ENCODE data around the gene SRRM2. TPM values are rescaled to one million over a fixed set of nuclear protein-coding genes. Genes with fewer than 3 reads are reported as not detected.

Gene SRRM2
- total RNA-seq, 4 donors from 2014 or later, result 73.9 to 398 (median 255) TPM

DNA sequence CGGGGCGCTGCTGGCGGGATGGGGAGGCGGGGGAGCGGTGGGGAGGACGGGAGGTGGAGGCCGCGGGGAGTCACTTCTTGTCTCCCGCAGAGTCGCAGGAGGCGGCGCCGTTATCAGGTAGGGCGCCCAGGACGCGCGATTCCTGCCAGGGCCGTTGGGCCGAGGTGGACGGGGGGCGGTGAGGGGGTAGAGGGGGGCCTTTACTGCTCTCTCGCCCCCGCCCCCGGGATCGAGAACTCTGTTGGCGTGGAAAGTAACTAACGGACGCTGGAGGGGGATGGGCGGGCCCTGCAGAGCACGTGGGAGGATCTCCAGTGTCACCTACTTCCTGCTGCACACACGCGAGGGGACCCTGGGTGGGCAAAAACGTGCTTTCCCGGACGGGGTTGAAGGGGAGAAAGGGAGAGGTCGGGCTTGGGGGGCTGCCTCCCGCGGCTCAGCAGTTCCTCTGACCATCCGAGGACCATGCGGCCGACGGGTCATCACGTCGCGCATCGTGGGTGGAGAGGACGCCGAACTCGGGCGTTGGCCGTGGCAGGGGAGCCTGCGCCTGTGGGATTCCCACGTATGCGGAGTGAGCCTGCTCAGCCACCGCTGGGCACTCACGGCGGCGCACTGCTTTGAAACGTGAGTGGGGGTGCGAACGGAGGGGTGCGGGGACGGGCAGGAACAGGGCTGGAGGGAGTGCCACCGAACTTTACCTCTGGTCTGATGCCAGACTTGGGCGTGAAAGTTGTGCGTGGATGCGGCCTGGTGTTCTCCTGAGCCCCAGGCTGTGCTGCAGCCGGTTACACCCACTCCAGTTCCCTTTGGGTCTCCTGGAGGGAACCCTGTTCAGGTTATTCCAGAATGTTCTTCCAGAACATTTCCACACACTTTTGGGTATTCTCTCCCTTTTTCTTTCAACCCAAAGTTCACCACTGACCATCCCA is 65.2 kb downstream of the SRRM2 start:
- Histone ChIP-seq H3K4me1 (no peaks in the 10 kb centered on the region), H3K27me3 (peaks cover 86% of the 10 kb centered on the region), H3K36me3 (no peaks in the 10 kb centered on the region), H3K4me3 (no peak overlapping the region), H3K9me3 (no peaks in the 10 kb centered on the region), H3K27ac (no peak overlapping the region)
- TF ChIP-seq, protein P1, sequence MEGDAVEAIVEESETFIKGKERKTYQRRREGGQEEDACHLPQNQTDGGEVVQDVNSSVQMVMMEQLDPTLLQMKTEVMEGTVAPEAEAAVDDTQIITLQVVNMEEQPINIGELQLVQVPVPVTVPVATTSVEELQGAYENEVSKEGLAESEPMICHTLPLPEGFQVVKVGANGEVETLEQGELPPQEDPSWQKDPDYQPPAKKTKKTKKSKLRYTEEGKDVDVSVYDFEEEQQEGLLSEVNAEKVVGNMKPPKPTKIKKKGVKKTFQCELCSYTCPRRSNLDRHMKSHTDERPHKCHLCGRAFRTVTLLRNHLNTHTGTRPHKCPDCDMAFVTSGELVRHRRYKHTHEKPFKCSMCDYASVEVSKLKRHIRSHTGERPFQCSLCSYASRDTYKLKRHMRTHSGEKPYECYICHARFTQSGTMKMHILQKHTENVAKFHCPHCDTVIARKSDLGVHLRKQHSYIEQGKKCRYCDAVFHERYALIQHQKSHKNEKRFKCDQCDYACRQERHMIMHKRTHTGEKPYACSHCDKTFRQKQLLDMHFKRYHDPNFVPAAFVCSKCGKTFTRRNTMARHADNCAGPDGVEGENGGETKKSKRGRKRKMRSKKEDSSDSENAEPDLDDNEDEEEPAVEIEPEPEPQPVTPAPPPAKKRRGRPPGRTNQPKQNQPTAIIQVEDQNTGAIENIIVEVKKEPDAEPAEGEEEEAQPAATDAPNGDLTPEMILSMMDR (IDR thresholded peaks at IDR 0.05), result no peak
- no peak for TF ChIP-seq EP300 (IDR thresholded peaks at IDR 0.05)
- no peak for TF ChIP-seq POLR2A (IDR thresholded peaks at IDR 0.05)
- TF ChIP-seq POLR2AphosphoS5 (IDR thresholded peaks at IDR 0.05), result no peak
- ATAC-seq, result no peak
- 28% methylated on average over 9 of the region's 68 CpGs; no CpG with 5 or more reads in 1 of the 2 donors for WGBS, 2 donors (ENCODE audit: low coverage in 1 of 2)

DNA sequence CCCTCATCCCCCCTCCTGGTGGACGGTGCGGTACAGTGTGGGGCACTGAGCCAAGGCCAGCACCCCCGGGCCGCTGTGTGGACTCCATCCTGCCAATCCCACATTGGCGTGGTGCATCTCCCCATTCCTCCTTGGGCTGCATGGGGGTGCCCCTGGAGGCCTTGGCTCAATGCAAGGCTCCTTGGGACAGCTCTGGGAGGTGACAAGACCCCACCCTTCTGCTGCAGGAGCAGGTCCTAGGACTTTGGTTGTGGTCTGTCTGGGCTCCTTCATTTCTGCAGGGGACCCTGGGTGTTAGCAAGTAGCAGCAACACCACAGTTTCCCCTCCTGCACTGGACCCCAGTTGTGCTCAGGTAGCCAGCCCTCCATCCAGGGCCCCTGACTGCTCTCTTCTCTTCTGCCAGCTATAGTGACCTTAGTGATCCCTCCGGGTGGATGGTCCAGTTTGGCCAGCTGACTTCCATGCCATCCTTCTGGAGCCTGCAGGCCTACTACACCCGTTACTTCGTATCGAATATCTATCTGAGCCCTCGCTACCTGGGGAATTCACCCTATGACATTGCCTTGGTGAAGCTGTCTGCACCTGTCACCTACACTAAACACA is 65.9 kb downstream of the SRRM2 start:
- no peak for ATAC-seq
- 54 to 83% methylated on average over 4 to 7 of the region's 10 CpGs for WGBS, 2 donors (ENCODE audit: low coverage in 1 of 2)
- Histone ChIP-seq H3K4me1 (no peaks in the 10 kb centered on the region), H3K4me3 (no peak overlapping the region), H3K27ac (no peak overlapping the region), H3K9me3 (no peaks in the 10 kb centered on the region), H3K27me3 (peaks cover 78% of the 10 kb centered on the region), H3K36me3 (no peaks in the 10 kb centered on the region)
- no peak for TF ChIP-seq EP300 (IDR thresholded peaks at IDR 0.05)
- TF ChIP-seq, protein P1 (IDR thresholded peaks at IDR 0.05), result no peak
- TF ChIP-seq POLR2A (IDR thresholded peaks at IDR 0.05), result no peak
- TF ChIP-seq POLR2AphosphoS5 (IDR thresholded peaks at IDR 0.05), result no peak

DNA sequence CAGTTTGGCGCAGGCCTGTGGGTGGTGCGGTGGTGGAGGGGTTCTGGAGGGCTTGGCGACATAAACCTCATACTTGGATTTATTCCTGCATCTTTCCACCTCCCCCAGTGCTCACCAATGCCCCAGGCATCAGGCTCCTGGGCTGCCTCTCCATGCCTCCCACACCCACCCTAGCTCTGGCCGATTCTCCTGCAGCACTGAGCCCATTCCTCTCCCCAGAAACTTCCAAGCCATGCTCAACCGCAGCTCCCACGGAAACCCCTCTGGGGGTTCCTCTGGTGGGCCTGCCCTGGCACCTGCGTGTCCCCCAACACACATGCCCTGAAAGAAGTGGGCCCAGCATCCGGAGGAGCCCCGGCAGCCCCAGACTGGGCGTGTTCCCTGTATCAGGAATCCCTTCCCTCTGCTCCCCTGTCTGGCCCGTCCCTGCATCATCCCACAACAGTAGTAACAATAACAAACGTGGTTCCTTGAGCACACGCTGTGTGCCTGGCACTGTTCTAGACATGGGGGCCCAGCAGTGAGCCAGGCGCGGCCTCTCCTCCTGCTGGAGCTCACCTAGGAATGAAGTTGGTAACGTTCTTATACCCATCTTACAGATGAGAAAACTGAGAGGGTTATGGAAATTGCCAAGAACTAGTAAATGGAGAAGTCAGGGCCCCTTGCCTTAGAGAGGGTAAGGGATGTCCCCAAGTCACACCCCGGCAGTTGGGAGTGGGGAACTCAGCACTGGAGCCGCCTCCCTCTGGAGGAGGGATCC is 66.9 kb downstream of the SRRM2 start:
- no peaks in the 10 kb centered on the region for H3K36me3 ChIP-seq
- H3K4me1 ChIP-seq, result no peaks in the 10 kb centered on the region
- no peak for ATAC-seq
- H3K9me3 ChIP-seq, result no peaks in the 10 kb centered on the region
- TF ChIP-seq, protein P1 (IDR thresholded peaks at IDR 0.05), result no peak
- TF ChIP-seq EP300 (IDR thresholded peaks at IDR 0.05) (no peak), POLR2A (IDR thresholded peaks at IDR 0.05) (no peak), POLR2AphosphoS5 (IDR thresholded peaks at IDR 0.05) (no peak)
- no peak overlapping the region for H3K4me3 ChIP-seq
- H3K27ac ChIP-seq, result no peak overlapping the region
- H3K27me3 ChIP-seq, result peaks cover 70% of the 10 kb centered on the region
- 52 to 64% methylated on average over 3 to 7 of the region's 18 CpGs for WGBS, 2 donors (ENCODE audit: low coverage in 1 of 2)

DNA sequence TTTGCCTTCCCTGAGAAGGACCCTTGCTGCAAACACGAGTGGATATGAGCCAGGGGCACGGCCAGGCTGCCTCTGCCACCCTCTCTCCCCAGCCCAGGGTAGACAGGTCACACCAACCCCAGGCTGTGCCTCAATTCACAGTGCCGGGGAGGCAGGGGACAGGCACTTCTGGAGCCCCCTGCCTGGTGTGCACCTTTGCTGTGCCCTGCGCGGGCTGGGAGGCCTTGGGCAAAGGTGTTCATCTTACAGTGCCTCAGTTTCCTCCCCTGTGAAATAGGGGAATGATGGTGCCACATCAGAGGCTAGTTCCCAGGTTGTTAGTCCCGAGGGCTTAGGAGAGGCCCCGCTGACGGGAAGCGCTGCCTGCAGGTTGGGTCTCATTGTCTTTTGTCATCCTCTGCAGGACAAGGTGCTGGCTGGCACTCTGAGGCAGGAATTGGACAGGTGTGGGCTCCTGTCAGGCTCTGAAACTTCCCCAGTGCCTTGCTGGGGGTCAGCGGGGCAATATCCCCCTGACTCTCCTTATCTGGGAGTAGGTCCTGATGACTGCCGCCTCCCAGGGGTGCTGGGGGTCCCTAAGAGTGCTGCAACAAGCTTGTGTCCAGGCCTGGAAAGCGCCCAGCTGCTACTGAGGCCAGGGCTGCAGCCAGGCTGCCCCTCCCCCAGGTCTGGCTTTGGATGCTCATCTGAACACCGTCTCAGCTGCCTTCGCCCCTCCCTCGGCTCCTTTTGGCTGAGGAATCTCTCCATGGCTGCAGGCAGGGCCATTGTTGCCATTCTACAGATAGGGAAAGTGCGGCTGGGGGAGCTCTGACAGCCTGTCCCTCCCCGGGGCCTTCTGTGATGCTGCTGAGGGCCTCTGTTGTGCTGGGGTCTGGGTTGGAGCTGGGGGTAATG is 67.7 kb downstream of the SRRM2 start:
- H3K4me1 ChIP-seq, result no peaks in the 10 kb centered on the region
- no peaks in the 10 kb centered on the region for H3K9me3 ChIP-seq
- WGBS, 2 donors (ENCODE audit: low coverage in 1 of 2), result 49 to 83% methylated on average over 1 to 3 of the region's 17 CpGs
- TF ChIP-seq, protein P1 (IDR thresholded peaks at IDR 0.05), result no peak
- TF ChIP-seq POLR2A (IDR thresholded peaks at IDR 0.05) (no peak), POLR2AphosphoS5 (IDR thresholded peaks at IDR 0.05) (no peak), EP300 (IDR thresholded peaks at IDR 0.05) (no peak)
- H3K27ac ChIP-seq, result no peak overlapping the region
- ATAC-seq, result no peak
- H3K4me3 ChIP-seq, result no peak overlapping the region
- no peaks in the 10 kb centered on the region for H3K36me3 ChIP-seq
- H3K27me3 ChIP-seq, result peaks cover 61% of the 10 kb centered on the region
